H9 (cell line): ENCODE measurements around the gene TSHB. TPM values are rescaled to one million over a fixed set of nuclear protein-coding genes. Genes with fewer than 3 reads are reported as not detected.

Source experiments
- DNase-seq: peaks from one replicate; pipeline ENCODE4 v3.0.0-alpha.2; 2017
- H2AFZ ChIP-seq: one replicate; pipeline ENCODE4 v1.6.1; 2013; ENCODE audit warnings: mild to moderate bottlenecking, low read length, control low read depth, moderate library complexity
- H2AK5ac ChIP-seq: 2 replicates; pipeline ENCODE4 v1.6.1; 2013; ENCODE audit warnings: low read length, control low read depth, mixed read lengths; ENCODE audit not compliant: insufficient read length
- H2BK120ac ChIP-seq: one replicate; pipeline ENCODE4 v1.6.1; 2013; ENCODE audit warnings: low read depth, mild to moderate bottlenecking, low read length, control low read depth, inconsistent platforms; ENCODE audit not compliant: poor library complexity, severe bottlenecking
- H2BK12ac ChIP-seq: 2 replicates; pipeline ENCODE4 v1.6.1; 2013; ENCODE audit warnings: low read length, control low read depth, mixed read lengths, low read depth; ENCODE audit not compliant: insufficient read length
- H2BK15ac ChIP-seq: 2 replicates; pipeline ENCODE4 v1.6.1; 2013; ENCODE audit warnings: low read depth, low read length, control low read depth
- H2BK20ac ChIP-seq: one replicate; pipeline ENCODE4 v1.6.1; 2013; ENCODE audit warnings: low read depth, mild to moderate bottlenecking, low read length, control low read depth, inconsistent platforms; ENCODE audit not compliant: poor library complexity, severe bottlenecking
- H2BK5ac ChIP-seq: 2 replicates; pipeline ENCODE4 v1.6.1; 2013; ENCODE audit warnings: low read length, control low read depth, mixed read lengths; ENCODE audit not compliant: insufficient read length
- H3K14ac ChIP-seq: 2 replicates; pipeline ENCODE4 v1.6.1; 2013; ENCODE audit warnings: low read length, control low read depth; ENCODE audit not compliant: insufficient read depth
- H3K18ac ChIP-seq: 2 replicates; pipeline ENCODE4 v1.6.1; 2013; ENCODE audit warnings: low read depth, mild to moderate bottlenecking, mixed read lengths, low read length, control low read depth; ENCODE audit not compliant: insufficient read length
- H3K23ac ChIP-seq: 2 replicates; pipeline ENCODE4 v1.6.1; 2013; ENCODE audit warnings: low read length, control low read depth, mixed read lengths, low read depth; ENCODE audit not compliant: insufficient read length
- H3K23me2 ChIP-seq: 2 replicates; pipeline ENCODE4 v1.6.1; 2013; ENCODE audit warnings: low read depth, mild to moderate bottlenecking, mixed read lengths, low read length, control low read depth; ENCODE audit not compliant: insufficient read length, poor library complexity, severe bottlenecking
- H3K27ac ChIP-seq: 2 replicates; pipeline ENCODE4 v1.5.1; 2013; ENCODE audit warnings: low read length, control low read depth, mixed read lengths, low read depth; ENCODE audit not compliant: insufficient read length
- H3K27me3 ChIP-seq: 2 replicates; pipeline ENCODE4 v1.6.1; 2013; ENCODE audit warnings: low read length, control low read depth, inconsistent platforms; ENCODE audit not compliant: insufficient read depth
- H3K4ac ChIP-seq: 2 replicates; pipeline ENCODE4 v1.6.1; 2013; ENCODE audit warnings: low read depth, mild to moderate bottlenecking, control low read depth, inconsistent platforms, low read length, moderate library complexity
- H3K4me1 ChIP-seq: 2 replicates; pipeline ENCODE4 v1.6.1; 2013; ENCODE audit warnings: low read length, control low read depth, inconsistent platforms; ENCODE audit not compliant: insufficient read depth
- H3K4me2 ChIP-seq: 2 replicates; pipeline ENCODE4 v1.6.1; 2013; ENCODE audit warnings: low read length, control low read depth, mixed read lengths; ENCODE audit not compliant: insufficient read length, insufficient read depth
- H3K56ac ChIP-seq: 2 replicates; pipeline ENCODE4 v1.6.1; 2013; ENCODE audit warnings: low read depth, mild to moderate bottlenecking, mixed read lengths, low read length, control low read depth; ENCODE audit not compliant: insufficient read length
- H3K79me1 ChIP-seq: 2 replicates; pipeline ENCODE4 v1.6.1; 2013; ENCODE audit warnings: low read depth, mild to moderate bottlenecking, moderate library complexity, low read length, control low read depth, inconsistent platforms; ENCODE audit not compliant: insufficient read depth, poor library complexity, severe bottlenecking
- H3K79me2 ChIP-seq: 2 replicates; pipeline ENCODE4 v1.6.1; 2013; ENCODE audit warnings: low read length, control low read depth, inconsistent platforms; ENCODE audit not compliant: insufficient read depth
- H3K9ac ChIP-seq: 2 replicates; pipeline ENCODE4 v1.6.1; 2013; ENCODE audit warnings: low read length, control low read depth, mixed read lengths; ENCODE audit not compliant: insufficient read length; ENCODE audit errors: extremely low read depth
- H3K9me3 ChIP-seq: one replicate; pipeline ENCODE4 v1.6.1; 2013; ENCODE audit warnings: low read depth, low read length, inconsistent platforms; ENCODE audit not compliant: control insufficient read depth
- H3T11ph ChIP-seq: one replicate; pipeline ENCODE4 v1.6.1; 2013; ENCODE audit warnings: mild to moderate bottlenecking, low read length, control low read depth, inconsistent platforms
- H4K20me1 ChIP-seq: one replicate; pipeline ENCODE4 v1.6.1; 2013; ENCODE audit not compliant: control insufficient read depth, insufficient read length, insufficient read depth
- H4K5ac ChIP-seq: 2 replicates; pipeline ENCODE4 v1.6.1; 2013; ENCODE audit warnings: low read depth, mild to moderate bottlenecking, mixed read lengths, low read length, control low read depth; ENCODE audit not compliant: insufficient read length
- H4K8ac ChIP-seq: replicated peaks from 2 replicates; pipeline ENCODE4 v1.6.1; 2013; ENCODE audit warnings: low read length, control low read depth, mixed read lengths, low read depth; ENCODE audit not compliant: insufficient read length
- H4K91ac ChIP-seq: 2 replicates; pipeline ENCODE4 v1.6.1; 2013; ENCODE audit warnings: low read depth, mild to moderate bottlenecking, moderate library complexity, mixed read lengths, low read length, control low read depth; ENCODE audit not compliant: insufficient read length
- H3K27ac Mint-ChIP-seq, 3 experiments: 2 replicates in 2 of 3; 3 replicates in 1 of 3; pipeline ENCODE4 v1.8.0; 2020 to 2021; ENCODE audit warnings: mixed read lengths in 3 of 3, mild to moderate bottlenecking in 1 of 3, moderate library complexity in 1 of 3
- H3K27me3 Mint-ChIP-seq: 2 replicates; pipeline ENCODE4 v1.8.0; 2021; ENCODE audit warnings: low read depth, mild to moderate bottlenecking, moderate library complexity, mixed read lengths
- H3K36me3 Mint-ChIP-seq, 3 experiments: 2 replicates in 2 of 3; 3 replicates in 1 of 3; pipeline ENCODE4 v1.8.0; 2020 to 2021; ENCODE audit warnings: low read depth in 3 of 3, mixed read lengths in 3 of 3; ENCODE audit not compliant: insufficient read depth in 1 of 3
- H3K4me1 Mint-ChIP-seq, 2 experiments: 2 replicates each; pipeline ENCODE4 v1.8.0; 2020; ENCODE audit warnings: mixed read lengths in 2 of 2
- H3K4me3 Mint-ChIP-seq, 2 experiments: 2 replicates in 1 of 2; 3 replicates in 1 of 2; pipeline ENCODE4 v1.8.0; 2020 to 2021; ENCODE audit warnings: mild to moderate bottlenecking in 2 of 2, mixed read lengths in 2 of 2, moderate library complexity in 1 of 2
- H3K9me3 Mint-ChIP-seq, 2 experiments: 2 replicates in 1 of 2; 3 replicates in 1 of 2; pipeline ENCODE4 v1.8.0; 2020; ENCODE audit warnings: mild to moderate bottlenecking in 2 of 2, mixed read lengths in 2 of 2, moderate library complexity in 1 of 2
- WGBS: extraction: QIAGEN DNeasy Blood & Tissue Kit; methylation state at CpG from one replicate; pipeline ENCODE4 v1.1.7; 2013; ENCODE audit warnings: missing lambda C conversion rate, low lambda C conversion rate, mixed read lengths; ENCODE audit not compliant: insufficient read length; ENCODE audit errors: extremely low coverage; 5-methylcytosine and 5-hydroxymethylcytosine counted together
- total RNA-seq: library from RNA; stranded (reverse); gene quantifications from 2 replicates; pipeline ENCODE4 v1.2.1, GENCODE V29; 2021
- TF ChIP-seq, protein P1 (sequence below): fragments of 200-600 bp; sonication (generic); conservative IDR thresholded peaks from 3 replicates; pipeline ENCODE4 v1.8.0; 2021; ENCODE audit warnings: antibody characterized with exemption, mild to moderate bottlenecking

The TSHB gene
- total RNA-seq, 1 experiment from 2014 or later: not detected

GRCh38 chr1:115067161-115067859, 37.7 kb downstream of the TSHB start:
- WGBS: no CpG with 5 or more reads among the region's 8 CpGs
- H3K36me3 Mint-ChIP-seq: no peaks in the 10 kb centered on the region; a peak in 1 of 7 replicates
- Histone ChIP-seq H3K9me3 (no peaks in the 10 kb centered on the region), H4K8ac (no peak overlapping the region), H3K4ac (no peak overlapping the region), H3K27me3 (no peaks in the 10 kb centered on the region), H2AK5ac (no peak overlapping the region), H4K20me1 (no peaks in the 10 kb centered on the region), H3T11ph (no peak overlapping the region), H2BK5ac (no peak overlapping the region), H2BK12ac (no peak overlapping the region), H4K91ac (no peak overlapping the region), H3K79me1 (no peaks in the 10 kb centered on the region), H3K9ac (no peak overlapping the region), H3K56ac (no peak overlapping the region), H3K14ac (0 out of 2 replicates have a peak overlapping the region, but pooled peaks have one; percentile 49), H2BK120ac (no peak overlapping the region), H2BK15ac (no peak overlapping the region), H3K18ac (no peak overlapping the region), H3K23ac (no peak overlapping the region), H3K4me1 (no peaks in the 10 kb centered on the region), H3K79me2 (no peaks in the 10 kb centered on the region), H2BK20ac (no peak overlapping the region), H4K5ac (no peak overlapping the region), H3K27ac (no peak overlapping the region), H3K23me2 (no peaks in the 10 kb centered on the region), H3K4me2 (no peak overlapping the region), H2AFZ (no peak overlapping the region)
- peaks cover 12 to 14% of the 10 kb centered on the region in 2 experiments for H3K4me1 Mint-ChIP-seq
- DNase-seq: no peak
- no peaks in the 10 kb centered on the region for H3K27me3 Mint-ChIP-seq
- TF ChIP-seq, protein P1, sequence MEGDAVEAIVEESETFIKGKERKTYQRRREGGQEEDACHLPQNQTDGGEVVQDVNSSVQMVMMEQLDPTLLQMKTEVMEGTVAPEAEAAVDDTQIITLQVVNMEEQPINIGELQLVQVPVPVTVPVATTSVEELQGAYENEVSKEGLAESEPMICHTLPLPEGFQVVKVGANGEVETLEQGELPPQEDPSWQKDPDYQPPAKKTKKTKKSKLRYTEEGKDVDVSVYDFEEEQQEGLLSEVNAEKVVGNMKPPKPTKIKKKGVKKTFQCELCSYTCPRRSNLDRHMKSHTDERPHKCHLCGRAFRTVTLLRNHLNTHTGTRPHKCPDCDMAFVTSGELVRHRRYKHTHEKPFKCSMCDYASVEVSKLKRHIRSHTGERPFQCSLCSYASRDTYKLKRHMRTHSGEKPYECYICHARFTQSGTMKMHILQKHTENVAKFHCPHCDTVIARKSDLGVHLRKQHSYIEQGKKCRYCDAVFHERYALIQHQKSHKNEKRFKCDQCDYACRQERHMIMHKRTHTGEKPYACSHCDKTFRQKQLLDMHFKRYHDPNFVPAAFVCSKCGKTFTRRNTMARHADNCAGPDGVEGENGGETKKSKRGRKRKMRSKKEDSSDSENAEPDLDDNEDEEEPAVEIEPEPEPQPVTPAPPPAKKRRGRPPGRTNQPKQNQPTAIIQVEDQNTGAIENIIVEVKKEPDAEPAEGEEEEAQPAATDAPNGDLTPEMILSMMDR: no peak
- H3K27ac Mint-ChIP-seq: no peak overlapping the region; a peak in 1 of 7 replicates
- H3K9me3 Mint-ChIP-seq: no peaks in the 10 kb centered on the region
- no peak overlapping the region for H3K4me3 Mint-ChIP-seq
